HFFc6 (cell line): ENCODE data around the gene BIRC3. TPM values are rescaled to one million over a fixed set of nuclear protein-coding genes. Genes with fewer than 3 reads are reported as not detected.

Experiments
- DNase-seq: peaks from one replicate; pipeline ENCODE4 v3.0.0-alpha.2; 2018
- H3K27ac Mint-ChIP-seq: 2 replicates; pipeline ENCODE4 v1.8.0; 2020; ENCODE audit warnings: mild to moderate bottlenecking, mixed read lengths
- H3K27me3 Mint-ChIP-seq: 2 replicates; pipeline ENCODE4 v1.8.0; 2021; ENCODE audit warnings: mild to moderate bottlenecking, moderate library complexity, mixed read lengths; ENCODE audit not compliant: insufficient read depth
- H3K36me3 Mint-ChIP-seq: 2 replicates; pipeline ENCODE4 v1.8.0; 2021; ENCODE audit warnings: low read depth, mixed read lengths
- H3K4me1 Mint-ChIP-seq: 2 replicates; pipeline ENCODE4 v1.8.0; 2020; ENCODE audit warnings: low read depth, mixed read lengths
- H3K4me3 Mint-ChIP-seq: 2 replicates; pipeline ENCODE4 v1.8.0; 2020; ENCODE audit warnings: mild to moderate bottlenecking, moderate library complexity, mixed read lengths
- H3K9me3 Mint-ChIP-seq: 2 replicates; pipeline ENCODE4 v1.8.0; 2020; ENCODE audit warnings: mild to moderate bottlenecking, mixed read lengths
- total RNA-seq, 6 experiments: library from RNA; stranded (reverse); fragmentation: NEBNext Ultra II Directional; extraction: Animal tissue kit (Norgen Biotek cat#: 25700); gene quantifications; 2 replicates in 1 of 6; 3 replicates in 5 of 6; pipeline ENCODE4 v1.2.3, GENCODE V29; 2021
- TF ChIP-seq, protein P1 (sequence below): fragments of 200-600 bp; sonication (generic); IDR thresholded peaks from 2 replicates; pipeline ENCODE4 v1.5.0; 2021; ENCODE audit warnings: antibody characterized with exemption, mild to moderate bottlenecking

BIRC3 gene
- total RNA-seq, 6 experiments from 2014 or later, result 0.35 to 0.66 (median 0.42) TPM

DNA sequence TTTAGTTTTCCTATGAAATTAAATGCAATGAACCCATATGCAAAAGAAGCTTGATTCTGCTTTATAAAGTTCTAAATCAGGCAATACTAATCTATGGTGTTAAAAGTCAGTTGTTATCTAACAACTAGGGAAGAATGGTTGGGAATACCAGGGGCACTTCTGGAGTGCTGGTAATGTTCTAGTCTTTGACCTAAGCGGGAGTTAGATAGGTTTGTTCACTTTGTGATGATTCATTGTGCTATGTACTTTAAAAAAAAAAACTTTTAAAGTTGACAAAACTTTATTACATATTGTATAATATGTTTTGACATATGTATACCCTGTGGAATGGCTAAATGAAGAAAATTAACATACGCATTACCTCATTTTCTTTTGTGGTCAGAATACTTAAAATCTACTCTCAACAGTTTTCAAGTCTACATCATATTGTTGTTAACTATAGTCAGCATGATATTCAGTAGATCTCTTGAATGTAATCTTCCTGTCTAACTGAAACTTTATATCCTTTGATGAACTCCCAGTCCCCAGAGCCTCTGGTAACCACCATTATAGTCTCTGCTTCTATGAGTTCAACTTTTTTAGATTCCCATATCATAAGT, 69.0 kb downstream of the BIRC3 start:
- TF ChIP-seq, protein P1, sequence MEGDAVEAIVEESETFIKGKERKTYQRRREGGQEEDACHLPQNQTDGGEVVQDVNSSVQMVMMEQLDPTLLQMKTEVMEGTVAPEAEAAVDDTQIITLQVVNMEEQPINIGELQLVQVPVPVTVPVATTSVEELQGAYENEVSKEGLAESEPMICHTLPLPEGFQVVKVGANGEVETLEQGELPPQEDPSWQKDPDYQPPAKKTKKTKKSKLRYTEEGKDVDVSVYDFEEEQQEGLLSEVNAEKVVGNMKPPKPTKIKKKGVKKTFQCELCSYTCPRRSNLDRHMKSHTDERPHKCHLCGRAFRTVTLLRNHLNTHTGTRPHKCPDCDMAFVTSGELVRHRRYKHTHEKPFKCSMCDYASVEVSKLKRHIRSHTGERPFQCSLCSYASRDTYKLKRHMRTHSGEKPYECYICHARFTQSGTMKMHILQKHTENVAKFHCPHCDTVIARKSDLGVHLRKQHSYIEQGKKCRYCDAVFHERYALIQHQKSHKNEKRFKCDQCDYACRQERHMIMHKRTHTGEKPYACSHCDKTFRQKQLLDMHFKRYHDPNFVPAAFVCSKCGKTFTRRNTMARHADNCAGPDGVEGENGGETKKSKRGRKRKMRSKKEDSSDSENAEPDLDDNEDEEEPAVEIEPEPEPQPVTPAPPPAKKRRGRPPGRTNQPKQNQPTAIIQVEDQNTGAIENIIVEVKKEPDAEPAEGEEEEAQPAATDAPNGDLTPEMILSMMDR, result no peak
- Mint-ChIP-seq H3K9me3 (no peaks in the 10 kb centered on the region), H3K27me3 (peaks cover 2% of the 10 kb centered on the region), H3K4me1 (peaks cover 23% of the 10 kb centered on the region), H3K4me3 (no peak overlapping the region), H3K27ac (no peak overlapping the region), H3K36me3 (peaks cover 51% of the 10 kb centered on the region)
- DNase-seq, result no peak

DNA sequence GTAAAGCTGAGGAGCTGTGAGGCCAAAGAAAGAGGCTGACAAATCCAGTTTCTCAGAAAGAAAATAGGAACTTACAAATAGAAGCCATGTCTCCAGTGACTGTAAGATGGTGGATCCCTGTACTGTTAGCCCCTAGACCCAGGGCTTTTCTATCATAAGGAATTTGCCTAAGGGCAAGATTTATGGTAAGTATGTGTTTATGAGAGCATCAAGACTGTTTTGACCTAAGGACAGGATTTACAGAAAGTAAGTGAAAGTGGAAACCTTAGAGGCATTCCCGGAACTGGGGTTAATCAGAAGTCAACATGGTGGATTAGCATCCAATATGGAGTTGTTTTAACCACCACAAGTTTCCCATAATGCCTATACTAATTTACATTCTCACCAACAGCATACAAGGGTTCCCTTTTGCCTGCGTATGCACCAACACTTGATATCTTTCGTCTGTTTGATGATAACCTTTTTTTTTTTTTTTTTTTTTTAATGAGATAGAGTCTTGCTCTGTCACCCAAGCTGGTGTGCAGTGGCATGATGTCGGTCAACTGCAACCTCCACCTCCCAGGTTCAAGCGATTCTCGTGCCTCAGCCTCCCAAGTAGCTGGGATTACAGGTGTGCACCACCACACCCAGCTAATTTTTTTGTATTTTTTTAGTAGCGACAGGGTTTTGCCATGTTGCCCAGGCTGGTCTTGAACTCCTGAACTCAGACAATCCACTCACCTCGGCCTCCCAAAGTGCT, 69.9 kb downstream of the BIRC3 start:
- peaks cover 44% of the 10 kb centered on the region for H3K36me3 Mint-ChIP-seq

More for the DNA sequence above, 69.9 kb downstream of the BIRC3 start:
- H3K27ac Mint-ChIP-seq, result peak overlapping the region; percentile 37; the same call in 1 of the 2 replicates
- peaks cover 2% of the 10 kb centered on the region for H3K27me3 Mint-ChIP-seq
- TF ChIP-seq, protein P1, result no peak
- H3K4me1 Mint-ChIP-seq, result peaks cover 18% of the 10 kb centered on the region; the same call in 1 of the 2 replicates
- H3K4me3 Mint-ChIP-seq, result no peak overlapping the region
- H3K9me3 Mint-ChIP-seq, result no peaks in the 10 kb centered on the region
- no peak for DNase-seq

Other genes with a start within 250 kb of the BIRC3 start
- gene YAP1, start 207.0 kb upstream of the BIRC3 start, total RNA-seq, result 100 to 1,000 TPM; 120 to 159 (median 133) TPM
- gene BIRC2, start 29.7 kb downstream of the BIRC3 start, total RNA-seq, result 10 to 100 TPM; 49.5 to 64.6 (median 58.3) TPM
- gene TMEM123, start 135.3 kb downstream of the BIRC3 start, total RNA-seq, result 100 to 1,000 TPM; 128 to 197 (median 161) TPM
- not detected for gene MMP7, start 213.3 kb downstream of the BIRC3 start, total RNA-seq